K562 (cell line): ENCODE data around the gene ZFP57. TPM values are rescaled to one million over a fixed set of nuclear protein-coding genes. Genes with fewer than 3 reads are reported as not detected.

Source experiments
- CBX8 ChIP-seq: fragments of 200-600 bp; sonication (generic); IDR thresholded peaks from 2 replicates; pipeline ENCODE4 v1.6.1; 2012; ENCODE audit warnings: borderline replicate concordance, mixed run types, low read depth, mild to moderate bottlenecking, moderate library complexity, mixed read lengths, low read length, control low read depth, inconsistent platforms; ENCODE audit not compliant: poor library complexity, severe bottlenecking; ENCODE audit errors: extremely low read depth
- CREM ChIP-seq: IDR thresholded peaks from 2 replicates; pipeline ENCODE4 v1.6.1; 2014; ENCODE audit warnings: antibody characterized with exemption, low read depth
- FOXK2 ChIP-seq, 2 experiments: fragments of 450-650 bp; IDR thresholded peaks in 1 of 2; conservative IDR thresholded peaks in 1 of 2; 2 replicates each; pipeline ENCODE4 v1.6.1; 2016; ENCODE audit warnings: low read depth in 2 of 2, mild to moderate bottlenecking in 1 of 2
- GABPA ChIP-seq: fragments of 200-800 bp; sonication (Bioruptor generic); conservative IDR thresholded peaks from 2 replicates; pipeline ENCODE4 v1.6.1; 2016; ENCODE audit warnings: low read depth, missing genetic modification characterization, missing compliant biosample characterization
- MAFK ChIP-seq: IDR thresholded peaks from 2 replicates; pipeline ENCODE4 v1.6.1; 2011; ENCODE audit warnings: low read length, improper control_type of control experiment
- PRPF4 ChIP-seq: fragments of 200-400 bp; formaldehyde crosslinking; IDR thresholded peaks from one replicate; pipeline ENCODE4 v1.6.1; 2017; ENCODE audit warnings: low read length, low read depth, mild to moderate bottlenecking; ENCODE audit not compliant: insufficient read depth, poor library complexity, severe bottlenecking
- PURB ChIP-seq: sonication (generic); formaldehyde crosslinking; IDR thresholded peaks from 2 replicates; pipeline ENCODE4 v1.9.0; 2021; ENCODE audit warnings: low read depth, mild to moderate bottlenecking, missing genetic modification reagents
- RBM15 ChIP-seq: fragments of 200-400 bp; formaldehyde crosslinking; IDR thresholded peaks from 2 replicates; pipeline ENCODE4 v1.6.1; 2018; ENCODE audit warnings: mild to moderate bottlenecking, low read length, moderate library complexity; ENCODE audit not compliant: insufficient read depth
- SMARCE1 ChIP-seq: fragments of 450-650 bp; IDR thresholded peaks from 2 replicates; pipeline ENCODE4 v1.7.1; 2016; ENCODE audit warnings: mild to moderate bottlenecking
- polyA plus RNA-seq, 8 experiments: library from polyadenylated mRNA; depleted of rRNA in 4 of 8; stranded (reverse) in 5 of 8; unstranded in 3 of 8; fragments of >200 nt; fragmentation: Nextera tagmentation in 2 of 8; fragmentation: Illumina TruSeq in 1 of 8; extraction: Ambion mirVana in 2 of 8; extraction: Trizol in 1 of 8; gene quantifications; 2 replicates each; pipeline versions ENCODE4 v1.2.1 to v1.2.3, GENCODE V29; 2011 to 2014; ENCODE audit warnings: inconsistent platforms in 1 of 8, missing spikeins in 1 of 8
- total RNA-seq, 7 experiments: library from RNA; depleted of rRNA in 6 of 7; stranded (reverse); fragments of >200 nt in 6 of 7; fragmentation: Illumina TruSeq in 2 of 7; extraction: Trizol in 2 of 7; gene quantifications; 2 replicates each; pipeline versions ENCODE4 v1.2.1 to v1.2.3, GENCODE V29; 2011 to 2021; ENCODE audit warnings: low replicate concordance in 1 of 7
- TF ChIP-seq, protein P1 (sequence below): sonication (generic); formaldehyde crosslinking; IDR thresholded peaks from 2 replicates; pipeline ENCODE4 v1.8.1; 2023; ENCODE audit warnings: mild to moderate bottlenecking, missing genetic modification reagents, moderate library complexity
- TF ChIP-seq, protein P2 (sequence below): fragments of 450-650 bp; IDR thresholded peaks from 2 replicates; pipeline ENCODE4 v1.6.1; 2016
- TF ChIP-seq, protein P3 (sequence below): fragments of 250-450 bp; sonication (Bioruptor Pico); IDR thresholded peaks from 2 replicates; pipeline ENCODE4 v1.5.0; 2020; ENCODE audit warnings: mild to moderate bottlenecking, borderline replicate concordance
- TF ChIP-seq, protein P4 (sequence below): fragments of 450-650 bp; IDR thresholded peaks from 2 replicates; pipeline ENCODE4 v1.6.1; 2016; ENCODE audit warnings: low read depth

The ZFP57 gene
- total and polyA plus RNA-seq, 9 of the 15 experiments (the other 6 are each of a cell fraction or from before 2014, with no cell fraction given): 0.04 to 0.28 (median 0.13) TPM

DNA sequence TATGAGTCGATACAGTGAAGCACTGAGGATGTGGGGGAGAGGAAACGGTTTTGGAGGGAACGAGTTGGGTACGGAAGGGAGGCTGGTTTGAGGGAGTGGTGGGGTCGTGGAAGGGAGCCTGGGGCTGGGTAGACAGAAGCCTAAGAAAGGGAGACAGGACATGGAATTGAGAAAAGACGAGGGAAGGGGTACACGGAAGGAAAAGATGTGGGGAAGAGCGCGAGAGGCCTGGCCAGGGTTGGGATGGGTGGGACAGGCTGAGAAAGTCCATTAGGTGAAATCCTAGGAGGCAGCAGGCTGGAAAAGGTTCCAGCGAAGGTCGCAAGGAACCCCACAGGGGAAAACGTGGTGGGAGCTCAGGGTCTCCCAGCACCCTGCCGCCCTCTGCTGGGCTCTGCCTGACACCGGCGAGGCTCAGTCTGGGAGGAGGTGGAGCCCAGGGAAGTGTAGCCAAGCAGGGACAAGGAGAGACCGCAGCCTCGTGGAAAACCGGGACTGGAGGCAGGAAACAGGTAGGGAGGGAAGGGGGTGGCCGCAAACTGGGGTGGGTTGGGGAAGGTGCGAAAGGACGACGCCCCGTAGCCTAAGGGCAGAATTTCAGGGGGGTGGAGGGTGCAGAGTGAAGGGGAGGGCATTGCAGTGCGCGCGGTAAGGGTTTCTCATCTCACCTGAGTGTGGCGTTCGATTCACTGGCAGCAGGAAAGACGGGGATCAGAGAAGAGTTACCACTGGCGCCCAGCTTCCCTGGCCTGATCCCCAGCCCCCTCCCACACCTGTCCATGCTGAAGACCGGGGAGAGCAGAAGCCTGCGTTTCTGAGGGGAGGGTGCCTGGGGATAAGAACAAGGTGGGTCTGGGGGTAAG, 52.3 kb downstream of the ZFP57 start (continued):
- TF ChIP-seq, protein P1, sequence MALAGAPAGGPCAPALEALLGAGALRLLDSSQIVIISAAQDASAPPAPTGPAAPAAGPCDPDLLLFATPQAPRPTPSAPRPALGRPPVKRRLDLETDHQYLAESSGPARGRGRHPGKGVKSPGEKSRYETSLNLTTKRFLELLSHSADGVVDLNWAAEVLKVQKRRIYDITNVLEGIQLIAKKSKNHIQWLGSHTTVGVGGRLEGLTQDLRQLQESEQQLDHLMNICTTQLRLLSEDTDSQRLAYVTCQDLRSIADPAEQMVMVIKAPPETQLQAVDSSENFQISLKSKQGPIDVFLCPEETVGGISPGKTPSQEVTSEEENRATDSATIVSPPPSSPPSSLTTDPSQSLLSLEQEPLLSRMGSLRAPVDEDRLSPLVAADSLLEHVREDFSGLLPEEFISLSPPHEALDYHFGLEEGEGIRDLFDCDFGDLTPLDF (CRISPR knock-in tag): no peak
- no peak for TF ChIP-seq PRPF4
- TF ChIP-seq PURB (CRISPR knock-in tag): no peak
- TF ChIP-seq FOXK2 (conservative IDR thresholded peaks at IDR 0.05 in 1 of 2, IDR thresholded peaks at IDR 0.05 in 1 of 2; ENCODE audit: low read depth in 2 of 2): peak; percentile 6 to 17; a peak in 2 of 4 replicates
- TF ChIP-seq RBM15: no peak
- TF ChIP-seq, protein P2, sequence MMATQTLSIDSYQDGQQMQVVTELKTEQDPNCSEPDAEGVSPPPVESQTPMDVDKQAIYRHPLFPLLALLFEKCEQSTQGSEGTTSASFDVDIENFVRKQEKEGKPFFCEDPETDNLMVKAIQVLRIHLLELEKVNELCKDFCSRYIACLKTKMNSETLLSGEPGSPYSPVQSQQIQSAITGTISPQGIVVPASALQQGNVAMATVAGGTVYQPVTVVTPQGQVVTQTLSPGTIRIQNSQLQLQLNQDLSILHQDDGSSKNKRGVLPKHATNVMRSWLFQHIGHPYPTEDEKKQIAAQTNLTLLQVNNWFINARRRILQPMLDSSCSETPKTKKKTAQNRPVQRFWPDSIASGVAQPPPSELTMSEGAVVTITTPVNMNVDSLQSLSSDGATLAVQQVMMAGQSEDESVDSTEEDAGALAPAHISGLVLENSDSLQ: peak; percentile 4; the same call in 1 of the 2 replicates
- TF ChIP-seq, protein P3, sequence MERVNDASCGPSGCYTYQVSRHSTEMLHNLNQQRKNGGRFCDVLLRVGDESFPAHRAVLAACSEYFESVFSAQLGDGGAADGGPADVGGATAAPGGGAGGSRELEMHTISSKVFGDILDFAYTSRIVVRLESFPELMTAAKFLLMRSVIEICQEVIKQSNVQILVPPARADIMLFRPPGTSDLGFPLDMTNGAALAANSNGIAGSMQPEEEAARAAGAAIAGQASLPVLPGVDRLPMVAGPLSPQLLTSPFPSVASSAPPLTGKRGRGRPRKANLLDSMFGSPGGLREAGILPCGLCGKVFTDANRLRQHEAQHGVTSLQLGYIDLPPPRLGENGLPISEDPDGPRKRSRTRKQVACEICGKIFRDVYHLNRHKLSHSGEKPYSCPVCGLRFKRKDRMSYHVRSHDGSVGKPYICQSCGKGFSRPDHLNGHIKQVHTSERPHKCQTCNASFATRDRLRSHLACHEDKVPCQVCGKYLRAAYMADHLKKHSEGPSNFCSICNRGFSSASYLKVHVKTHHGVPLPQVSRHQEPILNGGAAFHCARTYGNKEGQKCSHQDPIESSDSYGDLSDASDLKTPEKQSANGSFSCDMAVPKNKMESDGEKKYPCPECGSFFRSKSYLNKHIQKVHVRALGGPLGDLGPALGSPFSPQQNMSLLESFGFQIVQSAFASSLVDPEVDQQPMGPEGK (CRISPR knock-in tag): no peak
- TF ChIP-seq, protein P4, sequence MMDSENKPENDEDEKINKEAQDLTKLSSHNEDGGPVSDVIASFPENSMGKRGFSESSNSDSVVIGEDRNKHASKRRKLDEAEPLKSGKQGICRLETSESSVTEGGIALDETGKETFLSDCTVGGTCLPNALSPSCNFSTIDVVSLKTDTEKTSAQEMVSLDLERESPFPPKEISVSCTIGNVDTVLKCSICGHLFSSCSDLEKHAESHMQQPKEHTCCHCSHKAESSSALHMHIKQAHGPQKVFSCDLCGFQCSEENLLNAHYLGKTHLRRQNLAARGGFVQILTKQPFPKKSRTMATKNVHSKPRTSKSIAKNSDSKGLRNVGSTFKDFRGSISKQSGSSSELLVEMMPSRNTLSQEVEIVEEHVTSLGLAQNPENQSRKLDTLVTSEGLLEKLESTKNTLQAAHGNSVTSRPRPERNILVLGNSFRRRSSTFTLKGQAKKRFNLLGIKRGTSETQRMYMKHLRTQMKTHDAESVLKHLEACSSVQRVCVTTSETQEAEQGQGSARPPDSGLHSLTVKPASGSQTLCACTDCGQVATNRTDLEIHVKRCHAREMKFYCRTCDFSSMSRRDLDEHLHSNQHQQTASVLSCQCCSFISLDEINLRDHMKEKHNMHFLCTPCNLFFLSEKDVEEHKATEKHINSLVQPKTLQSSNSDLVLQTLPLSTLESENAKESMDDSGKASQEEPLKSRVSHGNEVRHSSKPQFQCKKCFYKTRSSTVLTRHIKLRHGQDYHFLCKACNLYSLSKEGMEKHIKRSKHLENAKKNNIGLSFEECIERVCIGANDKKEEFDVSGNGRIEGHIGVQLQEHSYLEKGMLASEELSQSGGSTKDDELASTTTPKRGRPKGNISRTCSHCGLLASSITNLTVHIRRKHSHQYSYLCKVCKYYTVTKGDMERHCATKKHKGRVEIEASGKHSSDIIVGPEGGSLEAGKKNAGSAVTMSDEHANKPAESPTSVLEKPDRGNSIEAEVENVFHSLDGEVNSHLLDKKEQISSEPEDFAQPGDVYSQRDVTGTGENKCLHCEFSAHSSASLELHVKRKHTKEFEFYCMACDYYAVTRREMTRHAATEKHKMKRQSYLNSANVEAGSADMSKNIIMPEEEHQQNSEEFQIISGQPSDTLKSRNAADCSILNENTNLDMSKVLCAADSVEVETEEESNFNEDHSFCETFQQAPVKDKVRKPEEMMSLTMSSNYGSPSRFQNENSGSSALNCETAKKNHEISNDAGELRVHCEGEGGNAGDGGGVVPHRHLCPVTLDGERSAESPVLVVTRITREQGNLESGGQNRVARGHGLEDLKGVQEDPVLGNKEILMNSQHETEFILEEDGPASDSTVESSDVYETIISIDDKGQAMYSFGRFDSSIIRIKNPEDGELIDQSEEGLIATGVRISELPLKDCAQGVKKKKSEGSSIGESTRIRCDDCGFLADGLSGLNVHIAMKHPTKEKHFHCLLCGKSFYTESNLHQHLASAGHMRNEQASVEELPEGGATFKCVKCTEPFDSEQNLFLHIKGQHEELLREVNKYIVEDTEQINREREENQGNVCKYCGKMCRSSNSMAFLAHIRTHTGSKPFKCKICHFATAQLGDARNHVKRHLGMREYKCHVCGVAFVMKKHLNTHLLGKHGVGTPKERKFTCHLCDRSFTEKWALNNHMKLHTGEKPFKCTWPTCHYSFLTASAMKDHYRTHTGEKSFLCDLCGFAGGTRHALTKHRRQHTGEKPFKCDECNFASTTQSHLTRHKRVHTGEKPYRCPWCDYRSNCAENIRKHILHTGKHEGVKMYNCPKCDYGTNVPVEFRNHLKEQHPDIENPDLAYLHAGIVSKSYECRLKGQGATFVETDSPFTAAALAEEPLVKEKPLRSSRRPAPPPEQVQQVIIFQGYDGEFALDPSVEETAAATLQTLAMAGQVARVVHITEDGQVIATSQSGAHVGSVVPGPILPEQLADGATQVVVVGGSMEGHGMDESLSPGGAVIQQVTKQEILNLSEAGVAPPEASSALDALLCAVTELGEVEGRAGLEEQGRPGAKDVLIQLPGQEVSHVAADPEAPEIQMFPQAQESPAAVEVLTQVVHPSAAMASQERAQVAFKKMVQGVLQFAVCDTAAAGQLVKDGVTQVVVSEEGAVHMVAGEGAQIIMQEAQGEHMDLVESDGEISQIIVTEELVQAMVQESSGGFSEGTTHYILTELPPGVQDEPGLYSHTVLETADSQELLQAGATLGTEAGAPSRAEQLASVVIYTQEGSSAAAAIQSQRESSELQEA: 0 out of 2 replicates have a peak, but pooled peaks have one; percentile 12
- TF ChIP-seq GABPA (tag): no peak
- TF ChIP-seq CREM: peak; percentile 57
- peak; percentile 48; the same call in 1 of the 2 replicates for TF ChIP-seq SMARCE1
- no peak for TF ChIP-seq CBX8
- TF ChIP-seq MAFK: no peak
